HG03469 (cell line): Measurements from ENCODE around the gene CD69.

Source experiments
- ATAC-seq: cut with Tn5 transposase; IDR thresholded peaks from one replicate; pipeline ENCODE4 v1.9.1; 2021; ENCODE audit warnings: mild to moderate bottlenecking, moderate library complexity, moderate number of reproducible peaks; ENCODE audit not compliant: unreplicated experiment

CD69 gene

DNA sequence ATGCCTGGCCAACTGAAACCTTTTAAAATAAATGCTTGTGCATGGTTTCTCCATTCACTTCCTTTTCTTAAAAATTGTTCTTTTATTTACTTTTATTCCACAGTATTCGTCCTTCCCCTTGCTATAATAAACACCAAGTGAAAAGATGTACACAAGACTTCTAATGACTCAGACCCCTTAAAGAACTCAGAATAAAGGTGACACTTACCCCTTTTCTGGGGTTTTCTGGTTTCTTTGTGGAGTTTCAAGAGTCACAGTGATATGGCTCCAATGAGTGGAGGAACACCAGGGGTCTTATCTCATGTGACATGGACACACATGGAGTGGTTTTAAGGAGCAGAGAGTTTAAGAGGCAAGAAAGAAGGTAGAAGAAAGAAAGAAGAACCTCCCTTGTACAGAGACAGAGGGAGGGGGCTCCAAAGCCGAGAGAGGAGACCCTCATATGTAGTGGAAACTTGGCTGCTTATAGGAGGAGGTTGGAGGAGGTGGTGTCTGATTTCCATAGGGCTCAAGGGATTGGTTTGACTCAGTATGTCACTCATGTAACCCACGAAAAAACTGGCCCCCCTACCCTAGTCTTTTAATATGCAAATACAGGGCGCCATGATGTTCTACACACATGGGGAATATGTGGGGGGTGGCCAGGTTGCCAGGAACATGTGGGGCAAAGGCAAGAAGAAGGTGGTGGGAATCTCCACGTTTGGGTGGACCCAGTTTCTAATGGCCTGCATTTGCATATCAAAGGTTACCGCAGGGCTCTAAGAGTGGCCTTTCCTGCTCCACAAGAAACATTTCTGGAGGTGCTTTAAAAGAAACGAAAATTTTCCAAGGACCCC lies 22.1 kb upstream of the CD69 start:
- ATAC-seq: no peak

DNA sequence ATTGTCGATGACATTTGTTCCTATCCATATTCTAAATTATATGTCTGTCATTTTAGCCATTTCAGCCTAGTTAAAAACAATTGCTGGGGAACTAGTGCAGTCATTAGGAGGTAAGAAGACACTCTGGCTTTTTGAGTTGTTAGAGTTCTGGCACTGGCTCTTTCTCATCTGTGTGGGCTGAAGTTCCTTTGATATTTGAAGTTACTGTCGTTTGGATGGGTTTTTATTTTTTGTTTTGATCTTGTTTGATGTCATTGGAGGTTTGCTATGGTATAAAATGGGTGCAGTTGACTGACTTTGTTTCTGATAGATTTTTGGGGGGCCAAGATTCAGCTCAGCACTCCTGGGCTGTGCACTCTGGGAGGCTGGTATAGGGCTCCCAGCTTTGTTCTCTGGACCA lies 20.7 kb upstream of the CD69 start:
- no peak for ATAC-seq

DNA sequence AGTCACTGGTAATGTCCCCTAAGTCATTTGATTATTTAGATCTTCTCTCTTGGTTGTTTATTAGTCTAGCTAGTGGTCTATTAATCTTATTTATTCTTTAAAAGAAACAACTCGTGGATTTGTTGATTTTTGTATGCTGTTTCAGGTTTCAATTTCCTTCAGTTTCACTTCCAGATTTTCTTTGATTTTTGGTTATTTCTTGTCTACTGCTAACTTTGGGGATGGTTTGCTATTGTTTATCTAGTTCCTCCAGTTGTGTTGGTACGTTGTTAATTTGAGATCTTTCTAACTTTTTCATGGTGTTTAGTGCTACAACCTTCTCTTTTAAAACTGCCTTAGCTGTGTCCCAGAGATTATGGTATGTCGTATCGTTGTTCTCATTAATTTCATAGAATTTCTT lies 18.5 kb upstream of the CD69 start:
- no peak for ATAC-seq

DNA sequence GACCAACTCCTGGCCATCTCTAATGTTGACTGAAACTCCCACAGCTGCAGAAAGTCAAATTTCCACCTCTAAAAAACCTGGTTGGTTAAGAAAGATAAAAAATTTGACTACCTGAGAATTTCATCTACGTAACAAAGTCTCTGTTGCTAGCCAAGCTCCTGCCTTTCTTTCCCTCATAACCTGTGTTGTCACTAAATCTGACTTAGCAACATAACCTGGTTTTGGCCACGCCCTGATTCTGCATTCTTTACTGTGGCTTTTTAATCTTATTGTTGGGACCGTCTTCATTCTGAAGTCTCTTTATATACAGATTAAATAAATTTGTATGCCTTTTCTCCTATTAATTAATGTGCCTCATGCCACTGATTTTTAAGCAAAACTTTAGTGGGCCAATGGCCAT lies 16.1 kb upstream of the CD69 start:
- ATAC-seq: no peak

DNA sequence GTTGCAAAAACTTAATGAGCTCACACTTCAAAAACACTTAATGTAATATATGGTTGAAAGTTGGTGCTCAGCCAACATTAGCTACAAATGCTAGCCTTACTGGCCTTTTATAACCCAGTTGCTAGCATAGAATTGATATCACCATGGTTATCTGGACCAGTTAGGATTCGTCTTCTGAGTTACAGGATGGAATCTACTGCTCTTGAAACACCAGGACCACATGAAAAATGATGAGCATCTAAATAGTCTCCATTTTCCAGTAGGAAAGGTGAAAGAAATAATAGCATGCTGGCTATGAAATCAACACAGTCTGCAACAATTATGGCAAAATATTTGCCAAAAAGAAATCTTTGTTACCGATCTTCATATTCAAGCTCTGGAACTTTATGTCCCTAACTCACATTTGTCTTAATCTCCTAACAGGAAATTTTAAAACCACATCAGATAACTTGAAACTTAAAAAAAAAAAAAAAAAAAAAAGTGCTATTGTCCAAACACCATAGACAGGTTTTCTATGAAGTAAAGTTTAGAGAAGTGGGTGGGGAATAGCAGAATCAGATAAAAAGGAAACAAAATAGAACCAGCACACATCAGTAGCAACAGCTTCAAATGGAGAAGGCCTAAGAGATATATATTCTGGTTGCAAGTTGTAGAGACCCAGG lies 12.6 kb upstream of the CD69 start:
- ATAC-seq: no peak

DNA sequence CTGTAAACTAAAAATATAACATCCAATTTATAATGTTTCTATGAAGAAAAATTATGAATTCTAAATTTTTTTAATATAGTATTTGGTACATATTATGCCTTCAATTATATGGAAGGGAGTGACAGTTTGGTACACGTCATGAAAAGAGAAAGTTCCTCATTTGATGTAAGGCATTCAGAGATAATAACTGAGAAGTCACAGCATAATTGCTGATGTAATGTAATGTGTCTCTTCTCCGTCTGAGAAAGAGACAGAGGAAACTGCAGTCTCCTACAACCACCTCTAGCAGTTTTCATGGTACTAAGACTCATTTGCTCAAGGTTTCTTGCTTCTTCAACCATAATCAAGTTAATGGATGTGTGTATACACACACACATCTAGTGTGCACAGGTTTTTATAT lies 2.3 kb upstream of the CD69 start:
- no peak for ATAC-seq

DNA sequence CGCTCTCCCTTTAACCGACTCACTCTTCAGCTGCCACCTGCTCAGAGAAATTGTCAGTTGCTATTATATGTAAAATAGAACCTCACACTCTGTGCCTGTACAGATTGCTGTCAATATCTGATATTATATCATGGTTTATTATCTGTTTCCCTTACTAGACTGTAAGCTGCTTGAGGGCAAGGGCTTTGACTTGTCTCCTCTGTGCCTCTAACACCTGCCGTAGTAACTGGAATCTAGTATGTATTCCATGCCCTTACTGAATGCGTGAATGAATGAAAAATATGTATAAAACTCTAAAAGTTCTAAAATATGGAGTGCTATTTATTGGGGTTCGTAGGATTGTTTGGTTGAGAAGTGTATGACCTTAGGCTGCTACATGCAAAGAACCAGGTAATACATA lies 1.7 kb upstream of the CD69 start:
- ATAC-seq: no peak

DNA sequence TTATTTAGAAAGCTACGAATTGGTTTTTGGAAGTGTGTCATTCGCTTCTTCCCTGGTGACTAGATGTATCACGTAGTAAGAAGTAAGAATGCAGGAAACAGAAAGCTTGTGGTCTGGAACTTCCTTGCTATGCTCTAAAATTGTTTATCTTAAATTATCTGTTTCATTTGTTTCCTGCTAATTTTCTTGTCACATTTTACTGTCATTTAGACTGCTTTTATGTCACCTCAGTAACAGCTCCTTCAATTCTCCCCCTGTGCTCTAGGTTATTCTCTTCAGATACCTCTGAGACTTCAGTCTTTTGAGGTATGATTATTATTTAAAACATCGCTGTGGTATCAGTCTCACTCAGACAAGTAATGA lies 699 bp upstream of the CD69 start:
- ATAC-seq: no peak

DNA sequence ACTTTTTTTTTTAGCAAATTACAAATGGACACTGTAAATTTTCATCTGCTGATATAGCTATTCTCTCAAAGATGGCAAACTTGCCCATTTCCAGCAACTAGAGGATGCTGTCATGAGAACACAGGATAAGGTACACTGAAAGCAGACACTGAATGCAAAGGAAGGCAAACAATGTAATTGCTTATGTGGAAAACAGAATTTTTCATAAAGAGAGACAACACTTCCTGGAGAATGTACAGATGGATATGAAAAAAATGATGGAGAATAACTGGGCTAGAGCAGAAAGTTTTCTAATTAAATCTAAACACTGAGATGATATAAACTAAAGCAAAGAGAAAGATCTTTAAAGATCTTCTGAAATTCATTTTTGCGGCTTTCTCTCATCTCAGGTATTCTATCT lies 581 bp downstream of the CD69 start:
- ATAC-seq: no peak

DNA sequence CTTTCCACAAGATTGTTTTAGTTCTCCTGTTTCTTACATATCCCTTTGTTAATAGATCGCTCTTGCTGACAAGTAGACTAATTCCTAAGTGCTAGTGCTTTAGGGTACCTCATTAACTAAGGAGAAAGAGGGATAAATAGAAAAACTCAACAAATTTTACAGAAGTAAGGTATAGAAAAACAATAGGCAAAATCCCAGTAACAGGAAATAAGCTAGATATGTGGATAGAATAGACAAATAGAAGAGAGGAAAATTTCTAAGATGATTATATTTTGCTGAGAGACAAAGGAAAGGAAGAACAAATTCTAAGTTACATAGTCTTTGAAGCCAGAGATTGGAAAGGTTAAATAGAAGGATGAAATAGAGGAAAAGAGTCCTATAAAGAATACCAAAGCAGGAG lies 1.0 kb downstream of the CD69 start:
- ATAC-seq: no peak

DNA sequence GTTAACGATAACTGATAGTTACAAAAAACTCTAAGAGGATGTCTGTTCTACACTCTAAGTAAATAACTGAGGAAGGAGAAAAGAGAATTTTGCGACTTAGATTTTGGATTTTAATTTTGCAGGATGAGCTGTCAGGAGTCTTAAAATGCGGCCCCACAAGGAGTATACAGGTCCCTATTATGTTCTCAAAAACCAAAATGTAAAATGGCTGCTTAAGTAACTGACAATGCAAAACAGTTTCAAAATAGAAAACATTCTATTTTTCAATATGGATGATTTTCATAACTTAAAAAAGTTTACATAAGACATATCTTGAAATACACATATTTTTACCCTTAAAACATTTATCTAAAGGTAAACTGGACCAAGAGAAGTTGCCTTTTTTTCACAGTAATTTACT lies 2.6 kb downstream of the CD69 start:
- ATAC-seq: no peak

DNA sequence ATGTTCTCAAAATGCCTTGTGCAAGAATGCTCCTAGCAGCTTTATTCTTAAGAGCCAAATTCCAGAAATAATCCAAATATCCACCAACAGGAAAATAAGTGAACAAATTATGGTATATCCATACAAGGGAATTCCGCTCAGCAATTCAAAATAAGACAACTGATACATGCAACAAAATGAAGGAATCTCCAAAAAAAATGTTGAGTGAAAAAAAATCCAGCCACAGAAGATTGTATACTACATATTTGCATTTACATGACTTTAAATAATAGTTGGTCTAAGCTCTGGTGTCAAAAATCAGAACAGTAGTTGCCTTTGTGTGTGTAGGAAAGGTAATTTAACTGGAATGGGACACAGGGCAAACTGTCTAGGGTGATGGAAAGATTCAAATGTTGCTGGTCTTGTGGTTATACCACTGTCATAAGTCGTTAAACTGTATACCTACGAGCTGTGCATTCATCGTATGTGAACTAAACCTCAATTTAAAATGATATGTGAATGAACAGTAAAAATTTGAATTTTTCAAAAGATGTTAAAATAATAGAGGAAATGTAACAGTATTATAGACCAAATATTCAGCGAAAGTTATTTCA lies 3.2 kb downstream of the CD69 start:
- ATAC-seq: no peak

DNA sequence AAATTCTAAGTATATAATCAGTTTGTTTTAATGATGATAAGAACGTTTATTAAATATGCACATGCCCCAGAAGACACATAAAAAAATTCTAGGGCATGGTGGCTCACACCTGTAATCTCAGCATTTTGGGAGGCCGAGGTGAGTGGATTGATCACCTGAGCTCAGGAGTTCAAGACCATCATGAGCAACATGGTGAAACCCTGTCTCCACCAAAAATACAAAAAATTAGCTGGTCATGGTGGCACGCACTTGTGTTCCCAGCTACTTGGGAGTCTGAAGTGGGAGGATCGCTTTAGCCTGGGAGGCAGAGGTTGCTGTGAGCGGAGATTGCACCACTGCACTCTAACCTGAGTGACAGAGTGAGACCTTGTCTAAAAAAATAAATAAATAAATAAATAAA lies 4.0 kb downstream of the CD69 start:
- ATAC-seq: no peak

DNA sequence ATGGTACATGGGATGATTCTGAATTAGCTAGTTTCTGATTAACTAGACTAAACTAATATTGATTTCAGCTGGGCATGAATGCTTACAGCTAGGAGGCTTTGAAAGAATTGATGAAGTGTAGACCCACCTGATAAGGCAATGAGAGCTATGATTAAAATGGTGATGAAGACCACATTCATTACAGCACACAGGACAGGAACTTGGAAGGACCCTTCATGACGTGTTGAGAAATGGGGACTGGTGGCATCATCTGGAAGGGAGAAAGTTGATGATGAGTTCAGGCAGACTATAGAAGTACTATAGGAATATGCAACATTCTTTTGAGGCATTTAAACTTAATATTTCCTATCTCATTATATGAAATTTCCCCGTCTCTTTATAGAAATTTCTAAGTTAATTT lies 4.5 kb downstream of the CD69 start:
- ATAC-seq: no peak

DNA sequence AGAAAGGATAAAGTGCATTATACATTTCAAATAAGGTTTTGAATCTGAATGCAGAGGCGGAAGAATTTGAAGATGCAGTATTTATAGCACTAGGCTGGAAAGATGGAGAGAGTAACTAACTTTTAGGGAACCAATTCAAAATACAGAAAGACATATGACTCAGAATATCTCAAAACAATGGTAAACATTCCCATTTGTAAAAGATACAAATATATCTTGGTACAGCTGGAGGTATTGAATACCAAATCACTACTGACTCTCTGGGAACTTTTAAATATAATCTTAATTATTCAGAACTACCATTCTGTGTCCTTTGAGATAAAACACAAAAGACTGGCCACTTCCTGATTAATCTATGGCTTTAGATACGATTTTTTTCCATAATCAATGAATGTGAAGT lies 5.1 kb downstream of the CD69 start:
- no peak for ATAC-seq

DNA sequence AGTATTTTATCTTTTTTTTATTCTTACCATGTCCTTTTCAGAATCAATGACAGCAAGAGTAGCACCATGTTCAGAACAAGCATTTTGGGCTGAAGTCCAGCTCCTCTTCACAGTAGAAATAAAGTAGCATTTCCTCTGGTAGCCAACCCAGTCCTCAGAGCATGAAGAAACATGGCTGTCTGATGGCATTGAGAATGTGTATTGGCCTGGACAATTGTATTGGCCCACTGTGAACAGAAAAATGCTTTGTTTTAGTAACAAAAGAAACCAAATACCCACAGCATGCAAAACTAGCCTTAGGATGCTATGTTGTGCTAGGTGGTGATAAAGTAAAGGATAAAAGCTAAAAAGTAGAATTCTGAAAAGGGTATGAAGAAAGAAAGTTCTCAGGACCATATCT lies 5.7 kb downstream of the CD69 start:
- ATAC-seq: no peak

DNA sequence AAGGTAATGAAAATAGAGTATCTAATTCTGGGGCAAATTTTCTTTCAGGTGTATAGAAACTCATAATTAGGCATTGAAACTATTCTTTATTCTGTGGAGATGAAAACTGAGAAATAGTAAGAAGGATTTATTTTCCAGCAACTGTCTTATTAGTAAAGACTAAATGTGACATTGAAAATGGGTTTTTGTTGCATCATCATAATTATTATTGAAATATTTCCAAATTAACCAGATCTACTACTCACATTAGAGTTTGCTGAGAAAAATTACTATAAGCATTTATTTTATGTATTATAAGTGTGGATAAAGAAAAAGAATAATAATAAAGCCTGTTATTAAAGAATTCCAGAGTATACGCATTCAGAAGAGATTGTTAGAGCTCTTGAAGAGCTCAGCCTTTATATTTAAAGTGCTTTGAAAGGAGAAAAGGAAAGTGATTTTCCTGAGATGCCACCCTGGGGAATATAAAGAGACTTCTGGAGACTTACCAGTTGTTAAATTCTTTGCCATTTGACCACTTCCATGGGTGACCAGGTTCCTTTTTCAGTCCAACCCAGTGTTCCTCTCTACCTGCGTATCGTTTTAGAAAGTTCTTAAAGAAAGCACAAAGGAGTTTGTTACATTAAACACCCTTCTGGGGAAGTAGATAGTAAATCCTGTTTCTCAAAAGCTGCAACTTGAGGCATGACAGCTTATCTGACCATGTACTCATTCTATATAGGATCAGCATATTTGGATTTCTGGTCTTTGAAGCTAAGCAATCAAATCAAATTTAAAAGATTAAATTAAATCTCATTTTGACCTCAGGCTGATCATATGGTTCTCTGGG lies 6.4 kb downstream of the CD69 start:
- ATAC-seq: no peak

DNA sequence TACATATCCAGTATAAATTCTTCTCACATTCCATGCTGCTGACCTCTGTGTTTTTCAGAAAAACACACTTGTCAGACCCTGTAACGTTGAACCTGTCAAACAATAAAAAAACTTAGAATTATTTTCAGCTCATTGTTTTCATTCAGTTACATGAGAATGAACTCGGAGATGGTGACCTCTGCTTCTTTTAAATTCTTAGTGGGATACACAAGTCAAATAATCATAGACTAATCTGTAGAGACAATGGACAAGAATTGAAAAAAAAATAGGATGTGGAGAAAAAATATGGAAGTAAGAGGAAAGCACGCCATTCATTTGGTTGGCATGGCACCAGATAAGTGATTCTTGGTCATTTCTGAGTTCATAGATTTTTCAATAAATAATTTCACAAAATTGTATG lies 7.2 kb downstream of the CD69 start:
- ATAC-seq: no peak

DNA sequence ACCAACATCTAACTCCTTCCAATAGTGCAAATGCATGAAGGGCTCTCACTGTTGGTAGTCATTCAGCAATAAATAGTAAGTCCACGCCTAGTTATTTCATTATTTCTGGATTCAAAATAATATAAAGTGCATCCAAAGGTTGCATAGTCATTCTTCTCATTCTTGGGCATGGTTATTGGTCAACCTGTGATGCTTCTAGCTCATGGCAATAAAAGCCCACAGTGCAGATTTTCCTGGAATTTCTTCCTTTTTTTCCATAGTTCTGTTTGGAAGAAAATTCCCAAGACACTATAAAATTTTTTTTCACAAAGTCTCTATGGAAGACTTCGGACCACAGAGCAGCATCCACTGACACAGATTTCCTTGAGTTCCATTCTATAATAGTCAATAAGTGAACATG lies 7.6 kb downstream of the CD69 start:
- ATAC-seq: no peak

DNA sequence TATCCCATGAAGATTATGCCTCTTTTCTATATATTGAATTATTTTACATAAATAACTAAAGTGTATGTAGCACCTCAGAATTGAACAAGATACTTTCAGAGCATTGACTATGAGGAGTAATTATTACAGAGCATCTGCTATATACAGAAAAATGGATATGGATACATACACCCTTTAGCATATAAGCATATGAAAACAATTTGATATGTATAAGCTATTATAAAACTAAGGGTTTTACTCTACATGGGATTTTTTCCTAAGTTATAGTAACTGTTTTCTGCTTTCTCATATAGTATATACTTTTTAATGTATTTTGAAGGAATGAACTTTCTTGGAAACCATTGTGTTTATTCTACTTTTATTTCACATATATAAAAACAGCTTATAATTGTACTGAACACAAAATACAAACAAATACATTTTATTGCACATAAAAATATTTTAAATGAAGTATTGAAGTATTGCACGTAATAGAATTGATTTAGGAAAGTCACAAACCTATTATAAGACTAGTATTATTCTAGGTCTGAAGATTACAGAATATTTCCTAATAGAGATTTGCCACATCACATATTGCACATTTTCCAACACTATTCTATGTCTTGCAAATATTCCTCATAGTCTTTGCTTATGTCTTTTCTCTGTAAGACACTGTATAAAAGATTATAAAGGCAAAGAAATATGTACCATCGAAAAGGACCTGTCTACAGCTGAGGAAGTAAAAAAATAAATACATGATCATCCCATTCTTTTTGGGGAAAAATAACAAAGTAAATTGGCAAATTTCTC lies 8.4 kb downstream of the CD69 start:
- ATAC-seq: no peak
